Measurements from ENCODE around the gene MYO5B. TPM values are rescaled to one million over a fixed set of nuclear protein-coding genes. Genes with fewer than 3 reads are reported as not detected.

Gene MYO5B
- total and polyA plus RNA-seq, 4 donors: 5.4 to 23.4 (median 11.4) TPM

DNA sequence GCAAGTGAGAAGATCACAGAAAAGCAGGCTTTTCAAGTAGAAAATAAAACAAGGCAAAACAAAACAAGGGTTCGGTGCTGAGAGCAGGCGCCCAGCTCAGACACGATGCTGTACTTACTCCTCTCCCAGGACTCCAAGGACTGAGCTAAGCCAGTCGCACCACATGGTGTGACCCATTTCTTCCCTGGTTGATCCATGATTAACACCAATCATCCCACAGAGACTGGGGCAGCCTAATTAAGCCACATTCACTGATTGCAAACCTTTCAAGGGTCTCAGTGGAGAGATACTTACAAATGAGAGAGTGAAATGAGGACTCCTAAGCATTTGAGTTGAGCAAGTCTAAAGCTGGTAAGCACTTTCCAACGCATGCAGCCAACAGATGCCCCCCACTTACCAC, 155.2 kb downstream of the MYO5B start:
- H3K27me3 ChIP-seq (ENCODE audit: control insufficient read depth in 4 of 4, insufficient read depth in 4 of 4, low read length in 3 of 4): no peaks in the 10 kb centered on the region
- H3K9me3 ChIP-seq (ENCODE audit: control insufficient read depth in 4 of 4, low read length in 3 of 4): no peaks in the 10 kb centered on the region
- no peaks in the 10 kb centered on the region for H3K4me1 ChIP-seq (ENCODE audit: control insufficient read depth in 4 of 4, insufficient read depth in 4 of 4, low read length in 3 of 4)
- no peak overlapping the region for H3K9ac ChIP-seq (ENCODE audit: low read depth in 1 of 2, low read length in 2 of 2)
- H3K27ac ChIP-seq (ENCODE audit: low read depth in 1 of 2, low read length in 2 of 2): no peak overlapping the region
- H3K4me3 ChIP-seq (ENCODE audit: low read depth in 1 of 3, low read length in 3 of 3): no peak overlapping the region
- H3K36me3 ChIP-seq (ENCODE audit: control insufficient read depth in 4 of 4, insufficient read depth in 3 of 4, low read depth in 1 of 4, low read length in 3 of 4): peaks cover 0 to 3% (median 0%) of the 10 kb centered on the region in 4 donors
- TF ChIP-seq RAD21 (IDR thresholded peaks at IDR 0.05) (no peak), RXRA (IDR thresholded peaks at IDR 0.05) (no peak), EGR1 (IDR thresholded peaks at IDR 0.05; ENCODE audit: low read depth in 2 of 2) (no peak), YY1 (IDR thresholded peaks at IDR 0.05) (no peak), GABPA (IDR thresholded peaks at IDR 0.05 in 1 of 2, conservative IDR thresholded peaks at IDR 0.05 in 1 of 2) (no peak), JUND (IDR thresholded peaks at IDR 0.05) (no peak), NR2F2 (IDR thresholded peaks at IDR 0.05) (no peak), HNF4G (IDR thresholded peaks at IDR 0.05) (no peak), TAF1 (conservative IDR thresholded peaks at IDR 0.05) (no peak)
- TF ChIP-seq, protein P1, sequence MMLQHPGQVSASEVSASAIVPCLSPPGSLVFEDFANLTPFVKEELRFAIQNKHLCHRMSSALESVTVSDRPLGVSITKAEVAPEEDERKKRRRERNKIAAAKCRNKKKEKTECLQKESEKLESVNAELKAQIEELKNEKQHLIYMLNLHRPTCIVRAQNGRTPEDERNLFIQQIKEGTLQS (IDR thresholded peaks at IDR 0.05): no peak
- TF ChIP-seq, protein P2, sequence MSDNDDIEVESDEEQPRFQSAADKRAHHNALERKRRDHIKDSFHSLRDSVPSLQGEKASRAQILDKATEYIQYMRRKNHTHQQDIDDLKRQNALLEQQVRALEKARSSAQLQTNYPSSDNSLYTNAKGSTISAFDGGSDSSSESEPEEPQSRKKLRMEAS (IDR thresholded peaks at IDR 0.05): no peak
- TF ChIP-seq, protein P3, sequence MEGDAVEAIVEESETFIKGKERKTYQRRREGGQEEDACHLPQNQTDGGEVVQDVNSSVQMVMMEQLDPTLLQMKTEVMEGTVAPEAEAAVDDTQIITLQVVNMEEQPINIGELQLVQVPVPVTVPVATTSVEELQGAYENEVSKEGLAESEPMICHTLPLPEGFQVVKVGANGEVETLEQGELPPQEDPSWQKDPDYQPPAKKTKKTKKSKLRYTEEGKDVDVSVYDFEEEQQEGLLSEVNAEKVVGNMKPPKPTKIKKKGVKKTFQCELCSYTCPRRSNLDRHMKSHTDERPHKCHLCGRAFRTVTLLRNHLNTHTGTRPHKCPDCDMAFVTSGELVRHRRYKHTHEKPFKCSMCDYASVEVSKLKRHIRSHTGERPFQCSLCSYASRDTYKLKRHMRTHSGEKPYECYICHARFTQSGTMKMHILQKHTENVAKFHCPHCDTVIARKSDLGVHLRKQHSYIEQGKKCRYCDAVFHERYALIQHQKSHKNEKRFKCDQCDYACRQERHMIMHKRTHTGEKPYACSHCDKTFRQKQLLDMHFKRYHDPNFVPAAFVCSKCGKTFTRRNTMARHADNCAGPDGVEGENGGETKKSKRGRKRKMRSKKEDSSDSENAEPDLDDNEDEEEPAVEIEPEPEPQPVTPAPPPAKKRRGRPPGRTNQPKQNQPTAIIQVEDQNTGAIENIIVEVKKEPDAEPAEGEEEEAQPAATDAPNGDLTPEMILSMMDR (IDR thresholded peaks at IDR 0.05; ENCODE audit: low read depth, low read length, missing input control): no peak
- WGBS: 94% methylated on average over 5 of the region's 5 CpGs
- no peak for DNase-seq (ENCODE audit: low spot score)

DNA sequence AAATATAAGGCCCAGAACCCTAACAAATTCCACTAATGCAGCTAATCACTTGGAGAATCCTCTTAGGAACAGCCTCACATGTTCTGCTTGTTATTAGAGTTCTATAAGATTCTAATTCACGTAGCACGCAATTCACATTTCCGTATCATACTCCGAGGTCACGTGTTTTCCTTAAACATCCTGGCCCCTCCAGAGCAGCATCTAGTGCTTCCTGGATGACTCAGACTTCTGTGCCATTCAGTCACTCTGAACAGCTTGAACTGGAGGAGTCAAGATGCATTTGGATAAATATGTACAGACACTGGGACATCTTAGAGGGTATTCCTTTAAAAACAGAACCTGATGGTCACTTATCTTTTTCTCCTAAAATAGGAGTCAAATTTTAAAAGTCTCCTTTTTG, 156.5 kb downstream of the MYO5B start:
- H3K36me3 ChIP-seq (ENCODE audit: control insufficient read depth in 4 of 4, insufficient read depth in 3 of 4, low read depth in 1 of 4, low read length in 3 of 4): peaks cover 0 to 3% (median 0%) of the 10 kb centered on the region in 4 donors
- 71% methylated on average over 5 of the region's 5 CpGs for WGBS
- H3K27ac ChIP-seq (ENCODE audit: low read depth in 1 of 2, low read length in 2 of 2): no peak overlapping the region

More for the DNA sequence above, 156.5 kb downstream of the MYO5B start:
- TF ChIP-seq FOXA1 (IDR thresholded peaks at IDR 0.05) (no peak), YY1 (IDR thresholded peaks at IDR 0.05) (no peak), RAD21 (IDR thresholded peaks at IDR 0.05) (no peak), TAF1 (conservative IDR thresholded peaks at IDR 0.05) (no peak), FOXA2 (IDR thresholded peaks at IDR 0.05) (no peak), HNF4A (conservative IDR thresholded peaks at IDR 0.05) (no peak), JUND (IDR thresholded peaks at IDR 0.05) (no peak), HNF4G (IDR thresholded peaks at IDR 0.05) (no peak), SP1 (IDR thresholded peaks at IDR 0.05) (no peak), NR2F2 (IDR thresholded peaks at IDR 0.05) (no peak), GABPA (IDR thresholded peaks at IDR 0.05 in 1 of 2, conservative IDR thresholded peaks at IDR 0.05 in 1 of 2) (no peak)
- TF ChIP-seq, protein P4, sequence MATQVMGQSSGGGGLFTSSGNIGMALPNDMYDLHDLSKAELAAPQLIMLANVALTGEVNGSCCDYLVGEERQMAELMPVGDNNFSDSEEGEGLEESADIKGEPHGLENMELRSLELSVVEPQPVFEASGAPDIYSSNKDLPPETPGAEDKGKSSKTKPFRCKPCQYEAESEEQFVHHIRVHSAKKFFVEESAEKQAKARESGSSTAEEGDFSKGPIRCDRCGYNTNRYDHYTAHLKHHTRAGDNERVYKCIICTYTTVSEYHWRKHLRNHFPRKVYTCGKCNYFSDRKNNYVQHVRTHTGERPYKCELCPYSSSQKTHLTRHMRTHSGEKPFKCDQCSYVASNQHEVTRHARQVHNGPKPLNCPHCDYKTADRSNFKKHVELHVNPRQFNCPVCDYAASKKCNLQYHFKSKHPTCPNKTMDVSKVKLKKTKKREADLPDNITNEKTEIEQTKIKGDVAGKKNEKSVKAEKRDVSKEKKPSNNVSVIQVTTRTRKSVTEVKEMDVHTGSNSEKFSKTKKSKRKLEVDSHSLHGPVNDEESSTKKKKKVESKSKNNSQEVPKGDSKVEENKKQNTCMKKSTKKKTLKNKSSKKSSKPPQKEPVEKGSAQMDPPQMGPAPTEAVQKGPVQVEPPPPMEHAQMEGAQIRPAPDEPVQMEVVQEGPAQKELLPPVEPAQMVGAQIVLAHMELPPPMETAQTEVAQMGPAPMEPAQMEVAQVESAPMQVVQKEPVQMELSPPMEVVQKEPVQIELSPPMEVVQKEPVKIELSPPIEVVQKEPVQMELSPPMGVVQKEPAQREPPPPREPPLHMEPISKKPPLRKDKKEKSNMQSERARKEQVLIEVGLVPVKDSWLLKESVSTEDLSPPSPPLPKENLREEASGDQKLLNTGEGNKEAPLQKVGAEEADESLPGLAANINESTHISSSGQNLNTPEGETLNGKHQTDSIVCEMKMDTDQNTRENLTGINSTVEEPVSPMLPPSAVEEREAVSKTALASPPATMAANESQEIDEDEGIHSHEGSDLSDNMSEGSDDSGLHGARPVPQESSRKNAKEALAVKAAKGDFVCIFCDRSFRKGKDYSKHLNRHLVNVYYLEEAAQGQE (IDR thresholded peaks at IDR 0.05): no peak
- TF ChIP-seq, protein P2 (IDR thresholded peaks at IDR 0.05): no peak
- TF ChIP-seq, protein P5, sequence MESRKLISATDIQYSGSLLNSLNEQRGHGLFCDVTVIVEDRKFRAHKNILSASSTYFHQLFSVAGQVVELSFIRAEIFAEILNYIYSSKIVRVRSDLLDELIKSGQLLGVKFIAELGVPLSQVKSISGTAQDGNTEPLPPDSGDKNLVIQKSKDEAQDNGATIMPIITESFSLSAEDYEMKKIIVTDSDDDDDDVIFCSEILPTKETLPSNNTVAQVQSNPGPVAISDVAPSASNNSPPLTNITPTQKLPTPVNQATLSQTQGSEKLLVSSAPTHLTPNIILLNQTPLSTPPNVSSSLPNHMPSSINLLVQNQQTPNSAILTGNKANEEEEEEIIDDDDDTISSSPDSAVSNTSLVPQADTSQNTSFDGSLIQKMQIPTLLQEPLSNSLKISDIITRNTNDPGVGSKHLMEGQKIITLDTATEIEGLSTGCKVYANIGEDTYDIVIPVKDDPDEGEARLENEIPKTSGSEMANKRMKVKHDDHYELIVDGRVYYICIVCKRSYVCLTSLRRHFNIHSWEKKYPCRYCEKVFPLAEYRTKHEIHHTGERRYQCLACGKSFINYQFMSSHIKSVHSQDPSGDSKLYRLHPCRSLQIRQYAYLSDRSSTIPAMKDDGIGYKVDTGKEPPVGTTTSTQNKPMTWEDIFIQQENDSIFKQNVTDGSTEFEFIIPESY (IDR thresholded peaks at IDR 0.05): no peak
- no peak overlapping the region for H3K4me3 ChIP-seq (ENCODE audit: low read depth in 1 of 3, low read length in 3 of 3)
- no peak for DNase-seq (ENCODE audit: low spot score)
- no peaks in the 10 kb centered on the region for H3K27me3 ChIP-seq (ENCODE audit: control insufficient read depth in 4 of 4, insufficient read depth in 4 of 4, low read length in 3 of 4)
- H3K4me1 ChIP-seq (ENCODE audit: control insufficient read depth in 4 of 4, insufficient read depth in 4 of 4, low read length in 3 of 4): no peaks in the 10 kb centered on the region
- H3K9me3 ChIP-seq (ENCODE audit: control insufficient read depth in 4 of 4, low read length in 3 of 4): no peaks in the 10 kb centered on the region
- no peak overlapping the region for H3K9ac ChIP-seq (ENCODE audit: low read depth in 1 of 2, low read length in 2 of 2)

All from liver (tissue), 9 donors.